Gastrocnemius medialis (tissue), 4 donors: ENCODE results near the gene RSBN1L. TPM values are rescaled to one million over a fixed set of nuclear protein-coding genes. Genes with fewer than 3 reads are reported as not detected.

ENCODE experiments used
- ATAC-seq, 2 donors: fragments of 150-250 bp; one replicate each; pipeline ENCODE4 v1.9.1; 2016
- DNase-seq, 2 donors: peaks; one replicate each; pipeline ENCODE4 v3.0.0-alpha.2; 2019
- H3K27ac ChIP-seq, 4 donors: fragments of 200-600 bp; sonication (generic); 1 replicate in 1 of 4; 2 replicates in 3 of 4; pipeline ENCODE4 v1.5.1; 2016 to 2018; ENCODE audit warnings: mild to moderate bottlenecking in 2 of 4, moderate library complexity in 1 of 4
- H3K27me3 ChIP-seq, 3 donors: fragments of 200-600 bp; sonication (generic) in 2 of 3; 1 replicate in 1 of 3; 2 replicates in 2 of 3; pipeline versions ENCODE4 v1.5.1 to v1.6.0; 2016 to 2019; ENCODE audit warnings: mild to moderate bottlenecking in 1 of 3, moderate library complexity in 1 of 3
- H3K36me3 ChIP-seq, 2 donors: fragments of 200-600 bp; sonication (generic) in 1 of 2; one replicate each; pipeline ENCODE4 v1.5.1; 2017 to 2018
- H3K4me1 ChIP-seq, 2 donors: fragments of 200-600 bp; sonication (generic) in 1 of 2; one replicate each; pipeline ENCODE4 v1.5.1; 2016 to 2017; ENCODE audit warnings: mild to moderate bottlenecking in 2 of 2
- H3K4me3 ChIP-seq, 4 donors: fragments of 200-600 bp; sonication (generic) in 3 of 4; 1 replicate in 1 of 4; 2 replicates in 3 of 4; pipeline ENCODE4 v1.5.1; 2016 to 2019; ENCODE audit warnings: mild to moderate bottlenecking in 2 of 4
- H3K9me3 ChIP-seq, 3 donors: fragments of 200-600 bp; sonication (generic) in 2 of 3; 1 replicate in 1 of 3; 2 replicates in 2 of 3; pipeline ENCODE4 v1.5.1; 2016 to 2019
- POLR2A ChIP-seq, 2 donors: fragments of 450-650 bp; IDR thresholded peaks; one replicate each; pipeline ENCODE4 v1.6.1; 2017; ENCODE audit warnings: antibody characterized with exemption in 2 of 2, mild to moderate bottlenecking in 2 of 2, moderate library complexity in 2 of 2
- in situ Hi-C, 4 donors: fragments of 200-750 bp; cut with MboI; loops; one replicate each; pipeline versions ENCODE4 v1.15.0 to v1.8.0; 2017; ENCODE audit warnings: low sequenced_read_pairs in 4 of 4
- intact Hi-C: fragments of 100-400 bp; cut with DNase I; formaldehyde crosslinking; loops from one replicate; pipeline ENCODE4 v1.15.1; 2023; ENCODE audit warnings: low total_unique reads
- total RNA-seq, 4 donors: library from RNA; depleted of rRNA; stranded (reverse); fragments of >200 nt; gene quantifications; one replicate each; pipeline versions ENCODE4 v1.1.0 to v1.2.3, GENCODE V29; 2016
- TF ChIP-seq, protein P1 (sequence below), 5 experiments: fragments of 450-650 bp in 3 of 5; fragments of 200-600 bp in 2 of 5; sonication (generic) in 2 of 5; IDR thresholded peaks in 4 of 5; conservative IDR thresholded peaks in 1 of 5; 1 replicate in 4 of 5; 2 replicates in 1 of 5; pipeline ENCODE4 v1.5.1; 2016 to 2019; ENCODE audit warnings: antibody characterized with exemption in 5 of 5, mild to moderate bottlenecking in 3 of 5, moderate library complexity in 3 of 5

RSBN1L gene
- total RNA-seq, 4 donors from 2014 or later = 5.1 to 11.7 (median 8.7) TPM

DNA sequence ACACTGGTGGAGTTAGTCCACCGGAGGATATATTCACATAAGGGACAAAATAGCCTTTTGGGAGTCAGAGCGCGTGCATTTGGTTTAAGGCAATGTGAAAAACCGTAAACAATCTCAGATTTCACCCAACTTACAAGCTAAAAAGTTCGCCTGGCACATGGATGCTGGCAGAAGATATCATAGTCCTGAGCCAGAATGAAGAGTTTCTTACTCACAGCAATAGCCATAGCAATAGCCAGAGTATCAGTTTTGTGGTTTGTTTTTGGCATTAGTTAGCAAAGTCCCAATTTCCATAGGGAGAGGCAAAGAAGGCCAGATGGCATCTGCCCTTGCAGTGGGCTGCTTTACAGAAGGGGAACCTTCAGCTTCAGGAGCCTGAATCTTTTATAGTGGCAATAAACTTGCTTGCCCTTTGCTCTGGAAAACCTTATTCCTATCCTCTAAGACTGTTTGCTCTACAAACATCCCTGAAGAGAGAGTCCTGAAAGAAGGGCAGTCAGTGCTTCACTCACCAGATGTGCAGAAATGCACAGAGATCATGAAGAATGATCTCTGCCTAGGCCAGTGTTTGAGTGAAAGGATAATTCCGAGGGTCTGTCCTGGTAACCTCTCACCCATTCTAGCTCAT is 28.7 kb upstream of the RSBN1L start:
- TF ChIP-seq, protein P1, sequence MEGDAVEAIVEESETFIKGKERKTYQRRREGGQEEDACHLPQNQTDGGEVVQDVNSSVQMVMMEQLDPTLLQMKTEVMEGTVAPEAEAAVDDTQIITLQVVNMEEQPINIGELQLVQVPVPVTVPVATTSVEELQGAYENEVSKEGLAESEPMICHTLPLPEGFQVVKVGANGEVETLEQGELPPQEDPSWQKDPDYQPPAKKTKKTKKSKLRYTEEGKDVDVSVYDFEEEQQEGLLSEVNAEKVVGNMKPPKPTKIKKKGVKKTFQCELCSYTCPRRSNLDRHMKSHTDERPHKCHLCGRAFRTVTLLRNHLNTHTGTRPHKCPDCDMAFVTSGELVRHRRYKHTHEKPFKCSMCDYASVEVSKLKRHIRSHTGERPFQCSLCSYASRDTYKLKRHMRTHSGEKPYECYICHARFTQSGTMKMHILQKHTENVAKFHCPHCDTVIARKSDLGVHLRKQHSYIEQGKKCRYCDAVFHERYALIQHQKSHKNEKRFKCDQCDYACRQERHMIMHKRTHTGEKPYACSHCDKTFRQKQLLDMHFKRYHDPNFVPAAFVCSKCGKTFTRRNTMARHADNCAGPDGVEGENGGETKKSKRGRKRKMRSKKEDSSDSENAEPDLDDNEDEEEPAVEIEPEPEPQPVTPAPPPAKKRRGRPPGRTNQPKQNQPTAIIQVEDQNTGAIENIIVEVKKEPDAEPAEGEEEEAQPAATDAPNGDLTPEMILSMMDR (IDR thresholded peaks at IDR 0.05 in 4 of 5, conservative IDR thresholded peaks at IDR 0.05 in 1 of 5) = no peak
- no peak for TF ChIP-seq POLR2A (IDR thresholded peaks at IDR 0.05)
- Histone ChIP-seq H3K4me3 (no peak overlapping the region), H3K9me3 (no peaks in the 10 kb centered on the region), H3K4me1 (peaks cover 0 to 6% of the 10 kb centered on the region in 2 donors), H3K27ac (no peak overlapping the region), H3K27me3 (no peaks in the 10 kb centered on the region), H3K36me3 (no peaks in the 10 kb centered on the region)
- ATAC-seq (peak in 1 of 2 donors; percentile 36), DNase-seq (no peak)
- in situ Hi-C loops (loop anchor here in 2 of 4 donors (10.0 to 25.0 kb wide), 2 partner anchors 237 to 245 kb away; no protein-coding TSS in a partner anchor), intact Hi-C loops (no loop called here)

- DNase-seq (no peak), ATAC-seq (no peak)
- in situ Hi-C loops = loop anchor here in 1 of 4 donors (25.0 kb wide), 1 partner anchor 237 kb away; no protein-coding TSS in a partner anchor
- Histone ChIP-seq H3K4me3 (no peak overlapping the region), H3K36me3 (no peaks in the 10 kb centered on the region), H3K9me3 (no peaks in the 10 kb centered on the region), H3K27me3 (no peaks in the 10 kb centered on the region), H3K4me1 (no peaks in the 10 kb centered on the region), H3K27ac (no peak overlapping the region)
- intact Hi-C loops = no loop called here
- TF ChIP-seq POLR2A (IDR thresholded peaks at IDR 0.05) = no peak
- TF ChIP-seq, protein P1 (IDR thresholded peaks at IDR 0.05 in 4 of 5, conservative IDR thresholded peaks at IDR 0.05 in 1 of 5) = no peak
Measured at GRCh38 chr7:77674878-77675277, 21.4 kb upstream of the RSBN1L start.

- in situ Hi-C loops (no loop called here), intact Hi-C loops (no loop called here)
- TF ChIP-seq, protein P1 (IDR thresholded peaks at IDR 0.05 in 4 of 5, conservative IDR thresholded peaks at IDR 0.05 in 1 of 5) = no peak
- no peak for TF ChIP-seq POLR2A (IDR thresholded peaks at IDR 0.05)
- H3K27ac ChIP-seq = no peak overlapping the region
- H3K9me3 ChIP-seq = no peaks in the 10 kb centered on the region
- ATAC-seq = no peak
- peaks cover 4 to 8% of the 10 kb centered on the region in 2 donors for H3K4me1 ChIP-seq
- H3K27me3 ChIP-seq = no peaks in the 10 kb centered on the region
- H3K36me3 ChIP-seq = no peaks in the 10 kb centered on the region
- no peak overlapping the region for H3K4me3 ChIP-seq
- DNase-seq = no peak
Measured at GRCh38 chr7:77679608-77680007, 16.7 kb upstream of the RSBN1L start.

- in situ Hi-C loops = no loop called here
- Histone ChIP-seq H3K36me3 (no peaks in the 10 kb centered on the region), H3K27me3 (no peaks in the 10 kb centered on the region), H3K9me3 (no peaks in the 10 kb centered on the region), H3K4me3 (no peak overlapping the region), H3K4me1 (peaks cover 7 to 13% of the 10 kb centered on the region in 2 donors), H3K27ac (no peak overlapping the region)
- TF ChIP-seq, protein P1 (IDR thresholded peaks at IDR 0.05 in 4 of 5, conservative IDR thresholded peaks at IDR 0.05 in 1 of 5) = no peak
- TF ChIP-seq POLR2A (IDR thresholded peaks at IDR 0.05) = no peak
- intact Hi-C loops = no loop called here
- no peak for ATAC-seq
- DNase-seq = no peak
Measured at GRCh38 chr7:77680266-77680665, 16.0 kb upstream of the RSBN1L start.
